GM21717 (cell line): ENCODE data around the gene CLCN7.

Source experiments
- ATAC-seq: cut with Tn5 transposase; IDR thresholded peaks from one replicate; pipeline ENCODE4 v1.9.1; 2021; ENCODE audit warnings: mild to moderate bottlenecking, moderate library complexity; ENCODE audit not compliant: unreplicated experiment

The CLCN7 gene, protein sequence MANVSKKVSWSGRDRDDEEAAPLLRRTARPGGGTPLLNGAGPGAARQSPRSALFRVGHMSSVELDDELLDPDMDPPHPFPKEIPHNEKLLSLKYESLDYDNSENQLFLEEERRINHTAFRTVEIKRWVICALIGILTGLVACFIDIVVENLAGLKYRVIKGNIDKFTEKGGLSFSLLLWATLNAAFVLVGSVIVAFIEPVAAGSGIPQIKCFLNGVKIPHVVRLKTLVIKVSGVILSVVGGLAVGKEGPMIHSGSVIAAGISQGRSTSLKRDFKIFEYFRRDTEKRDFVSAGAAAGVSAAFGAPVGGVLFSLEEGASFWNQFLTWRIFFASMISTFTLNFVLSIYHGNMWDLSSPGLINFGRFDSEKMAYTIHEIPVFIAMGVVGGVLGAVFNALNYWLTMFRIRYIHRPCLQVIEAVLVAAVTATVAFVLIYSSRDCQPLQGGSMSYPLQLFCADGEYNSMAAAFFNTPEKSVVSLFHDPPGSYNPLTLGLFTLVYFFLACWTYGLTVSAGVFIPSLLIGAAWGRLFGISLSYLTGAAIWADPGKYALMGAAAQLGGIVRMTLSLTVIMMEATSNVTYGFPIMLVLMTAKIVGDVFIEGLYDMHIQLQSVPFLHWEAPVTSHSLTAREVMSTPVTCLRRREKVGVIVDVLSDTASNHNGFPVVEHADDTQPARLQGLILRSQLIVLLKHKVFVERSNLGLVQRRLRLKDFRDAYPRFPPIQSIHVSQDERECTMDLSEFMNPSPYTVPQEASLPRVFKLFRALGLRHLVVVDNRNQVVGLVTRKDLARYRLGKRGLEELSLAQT

DNA sequence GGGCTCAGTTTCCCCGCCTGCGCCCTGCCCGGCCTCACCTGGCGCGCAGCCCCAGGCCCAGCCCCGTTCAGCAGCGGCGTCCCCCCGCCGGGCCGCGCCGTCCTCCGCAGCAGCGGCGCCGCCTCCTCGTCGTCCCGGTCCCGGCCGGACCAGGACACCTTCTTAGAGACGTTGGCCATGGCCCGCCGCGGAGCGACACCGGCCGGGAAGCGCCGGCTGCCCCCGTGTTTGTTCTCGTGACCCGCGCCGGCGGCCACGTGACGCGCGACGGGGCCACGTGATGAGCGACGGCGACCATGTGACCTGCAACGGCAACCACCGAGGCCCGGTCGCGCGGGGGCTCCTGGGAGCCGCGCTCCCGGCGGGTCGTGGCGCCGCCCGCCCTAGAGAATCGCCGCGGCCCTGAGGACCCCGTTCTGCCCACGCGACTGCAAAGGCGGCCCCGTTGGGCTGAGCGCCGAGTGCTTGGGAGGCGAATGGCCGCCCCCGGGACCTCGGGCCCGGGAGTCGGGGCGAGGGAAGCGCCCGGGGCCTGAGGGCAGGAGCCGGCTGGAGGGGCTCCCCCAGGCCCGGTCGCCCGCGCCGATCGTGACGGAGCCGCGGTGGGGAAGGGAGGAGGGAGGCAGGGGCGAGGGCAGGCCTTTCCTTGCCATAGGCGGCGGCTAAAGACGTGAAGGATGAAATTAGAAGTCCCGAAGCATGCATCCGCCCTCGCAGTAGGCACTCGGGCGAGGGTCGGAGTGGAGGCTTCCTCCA is at the start of gene CLCN7:
TSS of gene CLCN7 (minus strand) at position 233 of the 756 bp plus-strand sequence. CDS start at position 179, 54 bp downstream.
- peak; percentile 71 for ATAC-seq

DNA sequence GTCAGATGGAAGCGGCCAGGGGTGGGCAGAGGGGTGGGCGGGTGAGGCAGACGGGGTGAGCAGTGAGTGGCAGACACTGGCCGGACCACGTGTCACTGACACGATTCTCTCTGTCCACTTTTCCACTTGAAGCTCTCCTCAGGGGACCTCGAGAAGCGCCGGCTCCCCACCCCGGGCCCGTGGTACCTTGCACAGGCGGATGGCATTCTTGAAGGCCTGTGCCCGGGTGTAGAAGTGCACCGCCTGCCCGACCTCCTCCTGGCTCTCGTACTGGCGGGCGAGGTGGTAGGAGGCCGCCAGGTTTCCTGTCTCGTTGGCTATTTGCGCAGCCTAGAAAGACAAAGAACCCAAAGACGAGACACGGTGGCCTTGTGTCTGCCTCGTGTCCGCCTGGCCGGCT is 49.5 kb upstream of the CLCN7 start:
- no peak for ATAC-seq

DNA sequence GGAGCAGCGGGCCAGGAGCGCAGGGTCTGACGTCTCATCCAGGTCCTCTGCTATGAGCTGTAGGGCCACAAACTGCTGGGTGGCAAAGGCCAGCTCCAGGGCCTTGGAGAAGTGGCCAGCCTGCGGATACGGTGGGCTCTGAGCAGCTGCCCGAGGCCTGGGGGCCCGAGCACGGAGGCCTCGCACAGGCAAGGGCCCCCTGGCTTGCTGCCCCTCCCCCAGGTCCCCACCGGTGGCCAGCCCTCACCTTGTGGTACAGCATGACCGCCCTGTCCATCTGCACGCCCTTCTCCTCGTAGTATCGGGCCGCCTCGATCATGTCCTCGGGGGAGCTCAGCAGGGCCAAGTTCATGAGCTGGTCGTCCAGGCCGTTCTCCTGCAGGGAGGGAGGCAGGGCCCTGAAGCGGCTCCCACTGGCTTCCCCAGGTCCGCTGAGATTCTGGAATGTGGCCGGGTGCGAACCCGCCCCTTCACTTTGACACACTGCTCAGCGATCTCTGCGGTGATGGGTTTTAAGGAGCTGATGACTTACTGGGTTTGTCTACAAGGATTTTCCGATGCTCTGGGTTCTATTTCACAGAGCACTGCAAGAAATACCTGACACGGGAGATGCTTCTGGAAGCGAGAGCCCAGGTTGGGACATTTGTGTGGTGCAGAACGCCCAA is 48.9 kb upstream of the CLCN7 start:
- ATAC-seq = no peak

DNA sequence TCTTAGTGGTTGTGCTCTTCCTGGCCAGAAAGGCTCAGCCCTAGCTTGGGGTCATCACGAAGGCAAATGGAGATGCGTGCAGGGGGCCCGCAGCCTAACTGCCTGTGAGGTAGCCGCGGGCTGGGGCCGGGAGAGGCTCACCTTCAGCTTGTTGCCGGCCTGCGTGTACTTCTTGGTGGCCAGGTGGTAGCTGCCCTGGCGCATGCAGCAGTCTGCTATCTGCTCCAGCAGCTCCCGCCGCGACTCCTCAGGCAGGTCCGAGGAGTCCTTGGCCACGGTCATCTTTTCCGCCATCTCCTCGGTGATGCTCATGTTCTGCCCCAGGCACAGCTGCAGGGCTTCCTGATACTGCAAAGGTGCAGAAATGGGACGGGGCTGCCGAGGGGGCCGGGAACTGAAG is 45.6 kb upstream of the CLCN7 start:
- no peak for ATAC-seq

DNA sequence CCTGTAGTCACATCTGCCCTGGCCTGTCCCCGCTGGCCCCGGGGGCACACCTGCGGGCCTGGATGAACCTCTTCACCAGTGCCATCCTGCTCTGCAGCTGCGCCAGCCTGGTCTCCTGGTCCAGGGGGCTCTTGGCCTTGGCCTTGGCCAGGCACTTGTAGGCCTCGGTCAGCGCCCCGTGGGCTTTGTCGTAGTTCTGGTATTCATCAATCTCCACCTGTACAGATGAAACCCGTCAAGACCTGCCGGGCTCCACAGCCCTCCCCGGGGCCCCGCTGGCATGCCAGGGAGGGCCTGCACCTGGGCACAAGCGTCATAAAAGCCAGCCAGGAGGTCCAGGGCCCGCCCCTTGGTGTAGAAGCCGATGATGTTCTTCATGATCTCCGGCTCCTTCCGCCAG is 45.0 kb upstream of the CLCN7 start:
- no peak for ATAC-seq

DNA sequence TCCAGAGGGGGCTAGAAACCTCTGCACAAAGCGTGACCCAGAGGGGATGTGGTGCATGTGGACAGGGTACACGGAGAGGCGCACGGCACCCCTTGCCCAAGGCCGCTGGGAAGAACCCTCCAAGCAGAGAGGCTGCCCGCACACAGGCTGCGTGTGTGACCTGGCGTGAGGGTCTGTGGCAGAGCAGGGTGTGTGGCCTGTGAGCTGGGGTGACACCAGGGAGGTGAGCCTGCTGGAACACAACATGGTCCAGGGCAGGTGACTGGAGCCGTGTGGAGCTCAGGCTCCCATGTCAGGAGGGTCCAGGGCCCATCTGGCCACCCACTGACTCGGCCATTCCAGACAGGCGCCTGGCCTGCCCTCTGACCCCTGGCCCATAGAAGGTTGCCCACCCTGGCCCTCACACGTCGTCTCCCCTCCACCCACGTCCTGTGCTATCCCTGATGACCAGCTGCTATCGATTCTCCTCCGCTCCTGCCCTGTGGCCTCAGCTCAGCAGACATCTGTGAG is 43.9 kb upstream of the CLCN7 start:
- ATAC-seq = no peak

DNA sequence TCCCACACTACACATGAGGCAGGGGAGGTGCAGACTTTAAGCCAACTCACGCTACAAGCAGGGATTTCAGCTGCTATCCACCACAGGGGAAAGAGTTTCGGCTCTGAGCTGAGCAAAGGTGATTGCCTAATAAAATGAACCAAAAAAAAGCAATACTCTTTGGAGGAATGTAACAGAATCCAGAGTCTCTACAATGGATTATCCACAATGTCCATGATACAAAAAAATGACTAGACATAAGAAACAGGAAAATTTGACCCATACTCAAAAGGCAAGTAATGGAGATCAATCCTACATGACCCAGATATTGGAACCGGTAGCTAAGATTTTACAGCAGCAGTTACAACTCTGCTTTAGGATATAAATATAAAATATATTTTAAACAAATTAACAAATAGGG is 39.7 kb upstream of the CLCN7 start:
- no peak for ATAC-seq

DNA sequence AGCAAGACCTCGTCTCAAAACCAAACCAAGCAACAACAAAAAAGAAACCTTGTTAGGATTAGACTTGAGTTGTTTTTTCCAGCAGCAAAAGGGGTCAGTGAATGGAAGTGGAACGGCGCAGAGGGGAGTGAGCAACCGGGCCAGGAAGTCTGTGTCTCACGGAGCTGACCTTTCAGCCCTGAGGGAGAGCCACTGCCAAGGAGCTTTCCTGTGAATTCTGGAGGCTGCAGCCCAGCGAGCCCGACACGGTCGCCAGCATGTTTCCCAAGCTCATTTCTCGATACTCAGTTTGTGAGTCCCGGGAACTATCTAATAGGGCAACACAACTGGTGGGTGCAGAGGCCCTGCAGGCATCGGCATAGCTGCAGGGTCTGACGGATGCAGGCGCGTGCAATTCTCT is 37.9 kb upstream of the CLCN7 start:
- ATAC-seq = no peak

DNA sequence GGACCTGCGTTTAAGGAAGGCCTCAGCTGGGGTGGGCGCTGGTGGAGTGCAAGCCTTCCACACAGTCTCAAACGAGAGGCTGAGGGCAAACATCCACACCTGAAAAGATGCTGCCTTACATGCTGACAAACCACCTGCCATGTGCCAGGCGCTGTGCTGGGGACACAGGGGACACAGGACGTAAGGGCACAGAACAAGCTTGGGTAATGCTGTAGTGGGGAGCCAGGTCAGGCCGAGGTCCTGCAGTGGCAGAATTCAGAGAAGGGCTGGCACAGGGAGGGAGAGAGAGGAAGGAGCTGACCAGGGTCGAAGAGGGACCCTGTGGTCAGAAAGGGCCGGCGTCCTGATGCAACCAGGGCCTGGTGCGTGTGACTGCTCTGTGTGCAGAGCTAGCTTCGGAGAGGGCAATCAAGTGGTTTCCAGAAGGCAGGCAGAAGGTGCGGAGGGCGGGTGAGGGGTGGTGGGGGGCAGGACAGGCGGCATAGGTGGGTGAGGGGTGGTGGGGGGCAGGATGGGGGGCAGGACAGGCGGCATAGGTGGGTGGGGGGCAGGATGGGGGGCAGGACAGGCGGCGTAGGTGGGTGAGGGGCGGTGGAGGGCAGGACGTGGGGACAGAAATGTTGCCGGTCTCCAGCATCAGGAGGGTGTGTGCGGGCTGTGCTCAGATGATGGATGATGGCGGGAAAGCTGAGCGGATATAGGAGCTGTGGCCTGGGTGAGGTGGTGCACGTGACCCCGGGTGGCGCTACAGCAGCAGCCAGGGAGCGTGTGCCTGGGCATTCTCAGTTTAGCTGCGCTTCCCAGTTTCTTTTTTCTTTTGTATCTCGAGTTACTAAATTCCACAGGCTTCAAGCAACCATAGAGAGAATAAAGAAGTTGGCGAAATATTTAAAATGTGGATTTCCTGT is 37.1 kb upstream of the CLCN7 start:
- no peak for ATAC-seq

DNA sequence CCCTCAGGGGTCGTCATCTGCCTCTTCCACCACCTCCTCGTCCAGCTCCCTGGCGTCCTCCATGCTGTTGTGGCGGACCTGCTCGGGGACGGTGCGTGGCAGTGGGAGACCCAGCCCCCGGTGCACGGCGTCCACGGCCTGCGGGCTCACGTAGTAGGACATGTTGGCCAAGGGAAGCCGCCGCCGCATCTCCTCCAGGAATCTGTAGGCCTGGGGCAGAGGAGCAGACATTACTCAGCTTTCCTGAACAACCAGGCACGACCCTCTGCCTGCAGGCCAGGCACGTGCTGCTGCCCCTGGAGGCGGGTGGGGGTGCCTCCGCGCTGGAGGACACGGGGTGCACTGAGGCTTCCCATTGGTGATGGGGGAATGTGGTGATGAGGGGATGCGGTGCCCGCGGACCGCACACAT is 36.1 kb upstream of the CLCN7 start:
- no peak for ATAC-seq

DNA sequence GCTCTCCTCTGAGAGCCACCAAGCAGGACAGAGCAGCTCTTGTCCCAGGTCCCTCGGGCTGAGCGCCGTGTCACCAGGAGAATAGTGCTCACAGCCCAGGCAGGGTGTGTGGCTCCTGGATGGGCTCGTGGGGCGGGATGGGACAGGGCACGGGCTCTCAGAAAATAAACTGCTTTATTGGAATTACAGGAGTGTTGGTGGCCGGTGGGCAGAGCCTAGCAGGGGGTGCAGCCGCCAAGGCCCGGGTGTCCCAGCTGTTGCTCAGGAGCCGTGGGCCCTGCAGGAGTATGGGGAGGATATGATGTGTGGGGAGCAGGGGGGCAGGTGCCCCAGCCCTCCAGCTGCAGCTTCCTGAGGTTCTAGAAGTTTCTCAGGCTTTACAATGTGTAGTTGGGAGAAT is 35.4 kb upstream of the CLCN7 start:
- ATAC-seq = no peak

DNA sequence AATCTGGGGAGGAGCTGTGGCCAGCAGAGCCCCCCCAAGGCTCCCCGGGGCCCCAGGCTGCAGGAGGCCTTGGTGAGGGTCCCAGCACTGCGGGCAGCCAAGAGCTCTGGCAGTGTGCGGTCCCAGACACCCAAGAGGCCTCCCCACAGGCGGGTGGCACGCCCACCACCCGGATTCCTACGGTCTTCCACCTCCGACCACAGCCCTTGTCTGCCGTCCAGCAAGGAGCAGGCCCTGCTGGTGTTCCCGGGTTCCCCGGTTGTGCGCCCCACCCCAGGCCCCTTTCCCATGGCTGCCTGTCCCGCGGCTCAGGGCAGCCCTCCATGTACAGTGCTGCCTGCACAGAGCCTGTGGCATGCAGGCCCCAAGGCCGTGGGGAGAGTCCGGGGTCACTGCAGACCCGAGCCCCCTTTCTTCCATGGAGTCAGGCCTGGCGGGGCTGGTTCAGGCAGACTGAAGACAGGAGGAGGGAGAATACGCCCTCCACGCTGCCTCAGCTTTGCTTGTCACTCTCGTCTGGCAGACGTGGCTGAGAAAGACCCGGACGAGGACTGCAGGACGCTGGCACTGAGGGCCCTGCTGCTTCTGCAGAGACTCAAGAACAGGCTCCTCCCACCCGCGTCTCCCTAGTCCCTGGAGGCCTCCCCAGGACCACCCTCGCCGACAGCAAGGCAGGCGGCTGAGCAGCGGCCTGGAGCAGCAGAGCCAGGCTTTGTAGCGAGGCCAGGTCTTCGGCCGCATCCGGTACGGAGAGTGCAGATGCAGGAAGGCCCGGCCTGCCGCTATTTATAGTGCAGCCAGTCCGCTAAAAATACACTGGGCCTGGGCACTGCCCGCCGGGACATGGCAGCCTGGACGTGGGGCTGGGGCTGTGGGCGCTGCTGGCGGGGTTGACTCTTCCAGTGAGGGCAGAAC is 34.7 kb upstream of the CLCN7 start:
- no peak for ATAC-seq

DNA sequence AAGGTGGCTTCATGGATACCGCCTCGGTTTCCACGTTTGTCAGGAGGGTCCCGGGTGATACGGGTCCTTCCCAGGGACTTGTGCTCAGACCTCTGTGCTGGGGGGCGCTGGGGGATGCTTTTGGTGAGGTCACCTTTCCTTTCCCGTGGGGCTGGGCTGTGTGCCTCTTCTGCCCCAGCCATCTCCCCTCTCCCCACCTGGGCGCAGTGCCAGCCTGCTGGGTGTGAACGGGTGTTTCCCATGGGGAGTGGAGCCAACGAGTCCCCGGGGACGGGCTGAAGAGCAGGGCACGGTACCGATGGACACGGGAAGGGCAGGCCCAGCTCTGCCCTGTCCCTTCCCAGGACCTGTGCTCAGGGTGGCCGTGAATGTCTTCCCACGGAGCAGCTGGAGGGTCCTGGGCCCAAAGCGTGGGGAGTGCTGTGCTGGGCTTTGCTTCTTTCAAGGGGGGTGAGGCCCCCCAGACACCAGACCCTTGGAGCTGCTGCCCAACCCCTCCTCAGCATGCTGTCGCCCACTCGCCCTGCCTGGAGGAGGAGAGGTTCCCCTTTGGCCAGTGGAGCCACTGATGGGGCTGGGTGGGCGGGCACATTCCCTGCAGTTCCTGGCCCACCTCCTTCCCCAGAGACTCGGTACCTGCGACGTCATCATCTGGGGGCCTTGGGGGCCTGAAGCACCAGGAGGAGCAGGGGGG is 33.8 kb upstream of the CLCN7 start:
- ATAC-seq = no peak

DNA sequence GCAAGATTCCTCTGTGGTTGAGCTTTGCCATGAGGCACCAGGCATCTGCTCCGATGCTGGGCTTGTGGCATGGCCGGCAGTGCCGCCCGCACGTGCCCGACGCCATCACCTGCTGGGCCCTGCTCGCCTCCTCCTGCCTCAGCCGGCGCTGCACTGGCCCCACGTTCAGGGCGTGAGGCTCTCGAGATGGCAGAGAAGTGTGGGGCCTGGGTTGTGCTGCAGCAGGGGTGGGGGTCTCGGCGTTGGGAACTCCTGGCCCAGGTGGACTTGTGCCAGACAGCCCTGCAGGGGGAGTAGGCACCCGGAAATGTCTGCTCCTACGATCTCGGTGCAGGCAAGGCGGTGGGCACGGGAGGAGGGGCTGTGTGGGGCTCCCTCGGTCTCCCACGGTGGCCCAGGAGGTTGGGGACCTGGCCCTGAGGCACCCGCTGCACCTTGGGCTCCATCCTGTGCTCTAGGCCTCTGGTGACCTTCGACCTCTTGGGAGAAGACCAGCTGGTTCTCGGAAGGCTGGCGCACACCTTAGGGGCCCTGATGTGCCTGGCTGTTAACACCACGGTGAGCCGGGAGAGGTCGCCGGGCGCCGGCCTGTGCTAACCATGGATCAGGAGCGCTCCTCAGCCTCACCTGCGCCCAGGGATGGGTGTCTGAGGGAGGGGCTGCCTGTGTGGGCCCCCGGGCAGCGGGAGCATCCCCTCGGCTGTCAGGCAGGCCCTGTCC is 31.8 kb upstream of the CLCN7 start:
- ATAC-seq = no peak

DNA sequence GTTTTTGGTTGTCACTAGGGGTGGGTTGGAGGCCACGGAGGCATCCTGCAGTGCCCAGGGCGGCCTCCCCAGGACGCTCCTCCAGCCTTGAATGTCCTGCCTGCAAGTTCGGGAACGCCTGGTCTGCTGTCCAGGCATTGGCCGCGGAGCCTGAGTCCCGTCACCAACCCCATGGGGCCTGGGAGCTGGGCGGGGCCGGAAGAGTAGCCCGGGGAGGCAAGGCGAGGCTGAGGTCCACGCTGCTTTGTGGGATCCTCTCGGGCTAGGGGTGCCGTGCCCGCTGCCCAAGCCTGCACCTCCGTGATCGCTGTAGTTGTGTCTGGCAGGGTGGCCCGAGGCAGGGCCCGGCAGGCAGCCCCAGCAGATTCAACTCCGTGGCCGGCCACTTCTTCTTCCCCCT is 31.1 kb upstream of the CLCN7 start:
- no peak for ATAC-seq

DNA sequence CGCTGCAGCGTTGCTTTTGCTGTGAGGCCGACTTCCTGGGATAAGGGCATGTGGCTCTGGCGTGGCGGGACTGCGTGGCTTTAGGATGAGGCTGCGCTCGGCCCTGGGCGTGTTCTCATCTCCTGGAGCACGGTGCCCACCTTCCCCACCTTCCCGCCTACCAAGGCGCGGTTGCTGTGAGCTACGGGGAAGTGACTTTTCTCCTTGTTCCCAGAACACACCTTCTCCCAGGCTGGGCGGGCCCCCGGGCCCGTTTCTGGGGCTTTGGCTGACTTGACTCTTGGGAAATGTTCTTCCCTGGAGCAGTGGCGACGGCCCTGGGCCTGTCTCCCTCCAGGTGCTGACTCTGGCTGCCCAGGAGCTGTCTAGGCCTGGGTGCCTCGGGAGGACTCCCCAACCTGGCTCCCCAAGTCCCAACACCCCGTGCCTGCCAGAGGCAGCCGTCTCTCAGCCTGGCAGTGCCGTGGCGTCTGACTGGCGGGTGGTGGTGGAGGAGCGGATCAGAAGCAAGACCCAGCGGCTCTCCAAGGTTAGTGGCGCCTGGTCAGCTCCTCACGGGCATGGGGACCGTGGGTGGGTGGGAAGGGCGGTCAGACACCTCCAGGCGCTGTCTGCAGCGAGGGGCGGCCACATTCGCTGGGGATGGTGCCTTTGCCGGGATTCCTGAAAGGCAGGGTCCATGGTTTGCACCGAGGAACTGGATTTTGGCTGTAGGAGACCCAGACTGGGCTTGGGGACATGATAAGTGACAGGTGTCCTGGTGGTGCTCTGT is 30.4 kb upstream of the CLCN7 start:
- no peak for ATAC-seq
